GM12801 (cell line): ENCODE measurements around the gene PTPRM.

Source experiments
- TF ChIP-seq, protein P1 (sequence below): IDR thresholded peaks from one replicate; pipeline ENCODE4 v1.5.1; 2011; ENCODE audit warnings: control low read depth; ENCODE audit not compliant: insufficient read length; ENCODE audit errors: extremely low read depth

PTPRM gene

DNA sequence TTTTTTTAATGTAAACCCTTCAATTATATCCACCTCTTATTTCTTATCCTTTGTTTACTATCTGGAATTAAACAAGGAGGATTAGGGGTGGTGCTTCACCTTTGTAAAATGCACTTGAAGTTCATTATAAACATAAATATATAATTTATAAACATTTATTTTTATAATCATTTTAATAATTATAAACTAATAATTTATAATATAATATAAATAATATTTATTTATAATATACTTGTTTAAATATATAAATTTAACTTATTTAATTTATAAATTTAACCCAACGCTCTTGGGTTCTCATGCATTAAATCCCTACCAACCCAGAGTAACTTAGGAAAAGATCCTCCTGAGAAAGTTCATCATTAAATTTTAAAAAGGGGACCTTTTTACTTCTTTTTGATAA lies 452.5 kb downstream of the PTPRM start:
- TF ChIP-seq, protein P1, sequence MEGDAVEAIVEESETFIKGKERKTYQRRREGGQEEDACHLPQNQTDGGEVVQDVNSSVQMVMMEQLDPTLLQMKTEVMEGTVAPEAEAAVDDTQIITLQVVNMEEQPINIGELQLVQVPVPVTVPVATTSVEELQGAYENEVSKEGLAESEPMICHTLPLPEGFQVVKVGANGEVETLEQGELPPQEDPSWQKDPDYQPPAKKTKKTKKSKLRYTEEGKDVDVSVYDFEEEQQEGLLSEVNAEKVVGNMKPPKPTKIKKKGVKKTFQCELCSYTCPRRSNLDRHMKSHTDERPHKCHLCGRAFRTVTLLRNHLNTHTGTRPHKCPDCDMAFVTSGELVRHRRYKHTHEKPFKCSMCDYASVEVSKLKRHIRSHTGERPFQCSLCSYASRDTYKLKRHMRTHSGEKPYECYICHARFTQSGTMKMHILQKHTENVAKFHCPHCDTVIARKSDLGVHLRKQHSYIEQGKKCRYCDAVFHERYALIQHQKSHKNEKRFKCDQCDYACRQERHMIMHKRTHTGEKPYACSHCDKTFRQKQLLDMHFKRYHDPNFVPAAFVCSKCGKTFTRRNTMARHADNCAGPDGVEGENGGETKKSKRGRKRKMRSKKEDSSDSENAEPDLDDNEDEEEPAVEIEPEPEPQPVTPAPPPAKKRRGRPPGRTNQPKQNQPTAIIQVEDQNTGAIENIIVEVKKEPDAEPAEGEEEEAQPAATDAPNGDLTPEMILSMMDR: no peak

DNA sequence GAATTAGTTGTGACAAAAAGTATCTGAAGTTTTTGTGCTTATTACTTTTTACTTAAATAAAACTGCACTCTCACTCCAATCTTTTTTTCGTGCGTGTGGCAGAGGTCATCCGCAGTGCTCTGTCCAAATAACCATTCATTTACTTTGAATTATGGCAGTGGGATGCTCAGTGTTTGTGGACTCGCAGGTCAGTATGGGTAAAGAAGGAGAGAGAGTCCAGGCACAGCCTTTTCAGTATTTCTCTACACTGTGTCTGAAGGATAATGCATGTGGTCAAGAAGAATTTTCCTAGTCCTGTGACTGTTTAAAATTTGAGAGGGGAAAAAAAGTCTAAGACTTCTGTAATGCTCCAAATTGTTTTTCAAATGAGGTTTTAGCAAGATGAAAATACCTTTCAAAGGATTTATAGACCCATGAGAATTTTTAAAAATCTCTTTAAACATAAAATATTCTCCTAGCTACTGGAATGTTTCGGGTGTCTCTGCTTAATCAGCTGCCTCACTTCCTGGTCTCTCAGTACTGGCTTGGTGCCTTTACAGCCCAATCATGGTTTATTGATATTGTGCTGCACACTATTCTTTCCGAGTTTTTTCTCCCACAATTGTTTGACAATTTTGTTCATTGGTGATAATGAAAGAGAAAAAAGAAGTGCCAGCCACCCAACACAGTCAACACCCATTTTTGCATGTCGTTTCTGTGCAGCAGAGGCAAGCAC lies 453.2 kb downstream of the PTPRM start:
- TF ChIP-seq, protein P1: no peak

DNA sequence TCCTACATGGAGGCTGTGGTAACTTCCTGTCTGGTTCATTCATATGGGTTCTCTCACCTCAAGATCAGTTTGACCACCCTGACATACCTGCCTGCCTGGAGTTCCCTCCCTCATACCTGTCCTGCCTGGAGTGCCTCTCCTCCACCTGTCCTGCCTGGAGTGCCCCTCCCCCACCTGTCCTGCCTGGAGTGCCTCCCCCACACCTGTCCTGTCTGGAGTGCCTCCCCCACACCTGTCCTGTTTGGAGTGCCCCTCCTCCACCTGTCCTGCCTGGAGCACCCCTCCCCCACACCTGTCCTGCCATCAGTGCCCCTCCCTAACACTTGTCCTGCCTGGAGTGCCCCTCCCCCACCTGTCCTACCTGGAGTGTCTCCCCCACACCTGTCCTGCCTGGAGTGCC lies 461.9 kb downstream of the PTPRM start:
- TF ChIP-seq, protein P1: no peak

DNA sequence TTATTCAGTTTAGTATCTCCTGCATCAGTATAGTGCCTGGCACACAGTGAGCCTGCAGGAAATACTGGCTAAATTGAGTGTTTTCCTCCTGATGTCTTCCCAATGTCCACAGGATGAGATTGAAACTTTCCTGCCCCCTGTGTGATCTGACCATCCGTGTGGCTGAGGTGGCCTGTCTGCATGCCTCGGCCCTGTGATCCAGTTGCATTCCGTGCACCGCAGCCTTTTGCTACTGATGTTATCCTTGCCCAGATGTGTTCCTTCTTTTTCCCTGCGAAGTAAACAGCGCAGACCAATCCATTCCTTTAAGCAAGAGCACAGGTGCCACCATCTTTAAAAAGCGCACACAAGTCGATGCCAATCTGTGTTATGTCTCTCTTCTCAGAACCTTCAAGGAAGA lies 462.6 kb downstream of the PTPRM start:
- TF ChIP-seq, protein P1: no peak

DNA sequence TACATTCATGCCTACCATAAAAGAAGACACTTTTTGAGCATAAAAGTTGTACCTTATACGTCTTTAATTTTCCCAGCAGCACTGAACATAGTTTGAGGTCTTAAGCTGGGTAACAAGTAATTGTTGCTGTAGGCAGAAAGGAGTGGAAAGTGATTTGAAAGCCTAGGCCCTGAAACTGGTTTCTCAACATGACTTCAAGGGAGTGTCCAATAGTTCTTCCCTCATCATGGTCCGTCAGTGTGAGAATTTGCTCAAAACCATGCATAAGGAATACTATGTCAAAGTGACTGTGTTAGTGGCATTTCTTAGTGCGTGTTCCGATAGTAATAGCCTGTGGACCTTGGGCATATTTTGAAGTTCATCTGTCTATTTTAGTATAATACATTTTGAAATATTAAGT lies 463.1 kb downstream of the PTPRM start:
- TF ChIP-seq, protein P1: no peak

DNA sequence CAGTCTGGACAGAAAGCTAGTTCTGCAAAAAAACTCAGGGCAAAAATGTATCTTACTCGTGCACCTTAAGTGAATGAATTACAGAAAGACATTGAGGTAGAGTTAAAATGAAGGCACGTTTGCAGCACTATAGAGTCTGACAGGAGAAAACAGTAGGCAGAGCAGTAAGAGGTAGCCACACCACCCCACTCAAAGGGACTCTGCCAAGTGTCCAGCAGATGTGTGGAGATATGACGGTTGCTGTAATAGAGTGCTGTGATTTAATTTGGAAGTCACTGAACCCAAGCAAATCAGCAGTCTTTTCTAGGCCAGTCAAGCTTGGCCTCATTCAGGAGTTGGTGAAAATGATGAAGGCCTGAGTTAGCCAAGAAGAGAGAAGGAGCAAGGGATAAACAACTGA lies 464.4 kb downstream of the PTPRM start:
- TF ChIP-seq, protein P1: no peak

DNA sequence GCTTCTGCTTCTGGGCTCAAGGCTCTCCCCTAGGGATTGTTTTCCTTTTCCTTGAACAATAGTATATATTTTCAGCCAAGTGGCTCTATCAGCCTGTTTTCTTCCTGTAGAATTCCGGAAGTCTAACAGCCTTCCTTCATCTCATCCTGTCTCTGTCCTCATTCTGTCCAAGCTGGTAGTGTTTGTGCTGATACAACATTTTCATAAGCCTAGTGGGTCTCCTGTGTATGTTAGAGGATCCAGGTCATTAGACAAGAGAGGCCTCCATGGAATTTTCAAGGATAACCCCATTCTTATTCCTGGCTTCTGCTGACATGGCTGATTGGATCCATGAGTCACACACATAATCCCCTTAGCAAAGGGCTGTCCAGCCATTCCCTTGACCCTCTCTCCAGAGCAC lies 467.6 kb downstream of the PTPRM start:
- TF ChIP-seq, protein P1: no peak
